ENCODE data around the gene RNF183. TPM values are rescaled to one million over a fixed set of nuclear protein-coding genes. Genes with fewer than 3 reads are reported as not detected.

RNF183 gene, protein sequence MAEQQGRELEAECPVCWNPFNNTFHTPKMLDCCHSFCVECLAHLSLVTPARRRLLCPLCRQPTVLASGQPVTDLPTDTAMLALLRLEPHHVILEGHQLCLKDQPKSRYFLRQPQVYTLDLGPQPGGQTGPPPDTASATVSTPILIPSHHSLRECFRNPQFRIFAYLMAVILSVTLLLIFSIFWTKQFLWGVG
- total RNA-seq: not detected in 2 replicates

GRCh38 chr9:113302792-113303418, at the start of gene RNF183:
TSS of gene RNF183 (minus strand) at chr9:113303376. CDS start at chr9:113298184, 5,192 bp downstream.

GRCh38 chr9:113349445-113350094, 46.4 kb upstream of the RNF183 start, which contains the start of gene BSPRY:
TSS of gene BSPRY (plus strand) at chr9:113349541. CDS start at chr9:113349580, 39 bp downstream.

GRCh38 chr9:113340011-113340699, 37.0 kb upstream of the RNF183 start, which contains the start of gene WDR31:
TSS of gene WDR31 (minus strand) at chr9:113340275. CDS start at chr9:113332022, 8,253 bp downstream.

DNA sequence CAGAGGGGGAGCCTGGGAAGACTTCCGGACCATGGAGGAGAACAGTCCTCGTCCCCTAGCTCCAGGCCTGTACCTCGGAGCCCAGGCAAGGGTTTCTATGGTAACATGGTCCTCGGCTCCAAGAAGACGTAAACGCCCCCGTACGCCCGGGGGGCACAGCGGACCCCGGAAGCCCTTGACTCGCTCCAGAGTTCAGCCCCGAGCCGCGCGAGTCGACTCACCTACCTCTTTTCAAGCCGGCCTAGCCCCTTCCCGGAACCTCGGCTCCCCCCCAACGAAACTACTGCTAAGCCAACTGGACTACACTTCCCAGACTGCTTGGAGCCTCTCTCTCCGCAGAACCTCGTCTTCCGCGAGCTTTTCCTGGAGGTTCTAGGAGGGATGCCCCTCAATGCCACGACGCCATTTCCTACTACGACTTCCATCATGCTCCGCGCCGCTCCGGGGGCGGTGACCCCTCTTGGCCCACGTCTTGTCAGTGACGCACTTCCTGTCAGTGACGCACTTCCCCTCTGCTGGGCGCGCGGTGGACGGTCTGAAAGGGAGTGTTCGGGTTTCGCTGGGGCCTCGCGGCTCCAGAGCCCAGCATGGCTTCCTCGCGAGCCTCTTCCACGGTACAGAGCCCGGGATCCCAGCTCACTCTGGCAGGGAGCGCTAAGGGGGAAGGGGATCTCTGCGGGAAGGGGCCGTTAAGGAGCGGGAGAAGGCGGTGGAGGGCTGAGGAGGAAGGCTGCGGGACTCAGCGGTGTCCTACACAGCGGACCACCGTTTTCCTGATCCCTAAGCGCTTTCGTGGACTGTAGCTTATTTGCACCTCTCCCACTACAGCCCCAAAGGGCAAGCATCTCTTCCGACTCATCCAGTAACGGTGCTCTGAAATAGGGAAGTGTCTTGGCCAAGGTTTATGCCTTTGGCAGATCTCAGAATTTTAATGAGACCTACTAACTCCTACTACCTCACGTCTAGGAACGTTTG, 27.7 kb downstream of the RNF183 start, which contains the start of the genes CDC26 and PRPF4:
CDC26 (minus strand) TSS at position 416 of the 975 bp plus-strand sequence. CDS start 3,065 bp downstream, outside the sequence.
PRPF4 (plus strand) TSS at position 502 of the 975 bp plus-strand sequence; CDS start at position 588, 86 bp downstream.

Other genes starting within 250 kb of the RNF183 start
- gene ZFP37, start 246.7 kb downstream of the RNF183 start, total RNA-seq: 1.1 and 2.1 TPM in 2 replicates
- 14.6 and 24.3 TPM in 2 replicates for gene SLC31A2, start 152.4 kb downstream of the RNF183 start, total RNA-seq
- 25.4 and 35.5 TPM in 2 replicates for gene FKBP15, start 82.1 kb downstream of the RNF183 start, total RNA-seq
- gene SLC31A1, start 81.8 kb downstream of the RNF183 start, total RNA-seq: 44.2 and 102 TPM in 2 replicates
- gene CDC26, start 27.8 kb downstream of the RNF183 start, total RNA-seq: 14.4 and 24.8 TPM in 2 replicates
- gene PRPF4, start 27.7 kb downstream of the RNF183 start, total RNA-seq: 22.8 and 50.7 TPM in 2 replicates
- gene WDR31, start 36.9 kb upstream of the RNF183 start, total RNA-seq: 0.43 and 1.3 TPM in 2 replicates
- gene BSPRY, start 46.2 kb upstream of the RNF183 start, total RNA-seq: not detected in 2 replicates
- gene HDHD3, start 73.6 kb upstream of the RNF183 start, total RNA-seq: 5.7 and 7.0 TPM in 2 replicates
- 12.3 and 16.8 TPM in 2 replicates for gene ALAD, start 97.9 kb upstream of the RNF183 start, total RNA-seq
- gene POLE3, start 107.3 kb upstream of the RNF183 start, total RNA-seq: 23.0 and 73.6 TPM in 2 replicates
- 0.43 and 0.66 TPM in 2 replicates for gene C9orf43, start 107.4 kb upstream of the RNF183 start, total RNA-seq
- gene RGS3, start 160.4 kb upstream of the RNF183 start, total RNA-seq: 39.4 and 60.3 TPM in 2 replicates